HG02981 (cell line): ENCODE measurements around the gene PAWR.
"Not testable (repeated sequence)": the region's sequence is repeated elsewhere in the genome, so short reads cannot be mapped to it uniquely, and the experiment has no call there.

ENCODE experiments used
- ATAC-seq: cut with Tn5 transposase; IDR thresholded peaks from one replicate; pipeline ENCODE4 v1.9.1; 2021; ENCODE audit warnings: mild to moderate bottlenecking, moderate library complexity; ENCODE audit not compliant: unreplicated experiment

The PAWR gene

DNA sequence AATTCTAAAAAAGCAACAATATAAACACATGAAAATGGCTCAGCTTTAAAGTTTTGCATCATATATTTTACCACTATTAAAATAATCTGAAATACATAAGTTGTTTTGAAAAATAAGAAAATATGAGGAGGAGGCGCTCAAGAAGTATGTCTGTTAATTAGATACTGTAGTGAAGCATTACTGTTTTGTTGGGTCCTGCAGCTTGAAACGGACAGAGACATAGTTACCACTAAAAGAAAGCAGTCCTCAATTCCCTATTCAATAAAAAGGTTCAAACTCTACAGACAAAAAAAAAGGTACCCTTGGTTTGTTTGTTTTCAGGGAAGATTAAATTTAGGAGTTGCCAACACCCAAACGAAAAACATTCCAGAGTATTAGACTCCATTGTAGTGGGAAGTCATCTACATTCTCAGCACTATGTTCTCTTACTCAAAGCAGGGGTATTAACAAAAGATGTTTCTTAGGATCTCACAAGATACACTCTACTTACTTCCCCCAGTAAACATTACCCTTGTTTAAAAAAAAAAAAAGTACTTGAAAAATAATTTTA is 3.0 kb downstream of the PAWR start:
- ATAC-seq: no peak

DNA sequence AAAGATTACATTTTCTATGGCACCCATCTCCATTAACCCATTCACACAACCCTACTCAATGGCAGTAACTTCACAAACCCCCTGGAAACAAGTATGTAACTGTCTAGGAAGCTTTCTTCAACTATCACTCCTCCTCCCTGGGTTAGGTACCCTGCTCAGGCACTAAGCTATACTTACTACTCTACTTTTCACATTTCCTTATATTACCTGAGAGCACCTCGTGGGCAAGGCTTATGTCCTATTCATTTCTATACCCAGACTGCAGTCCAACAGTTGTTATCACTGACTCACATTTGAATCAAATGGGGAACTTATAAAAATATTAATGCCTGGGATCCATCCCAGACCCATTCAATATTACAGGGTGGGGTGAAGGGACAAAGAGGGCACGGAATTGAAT is 4.6 kb downstream of the PAWR start:
- no peak for ATAC-seq

DNA sequence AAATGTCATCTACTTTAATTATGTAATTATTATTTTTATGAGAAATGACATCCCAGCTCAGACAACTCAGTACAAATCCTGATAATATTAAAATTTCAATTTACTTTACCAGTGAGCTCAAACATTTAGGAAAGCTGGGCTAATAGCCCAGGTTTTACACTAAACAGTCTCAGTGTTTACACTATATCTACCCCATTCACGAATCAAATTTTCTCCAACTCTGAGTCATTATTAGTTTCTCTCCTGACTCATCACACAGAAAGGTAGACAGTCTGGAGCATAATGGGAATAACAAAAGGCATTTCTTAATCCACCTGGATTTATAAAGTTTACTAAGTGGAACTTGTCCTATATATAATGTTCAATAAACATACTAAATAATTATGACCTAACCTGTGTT is 5.7 kb downstream of the PAWR start:
- ATAC-seq: no peak

DNA sequence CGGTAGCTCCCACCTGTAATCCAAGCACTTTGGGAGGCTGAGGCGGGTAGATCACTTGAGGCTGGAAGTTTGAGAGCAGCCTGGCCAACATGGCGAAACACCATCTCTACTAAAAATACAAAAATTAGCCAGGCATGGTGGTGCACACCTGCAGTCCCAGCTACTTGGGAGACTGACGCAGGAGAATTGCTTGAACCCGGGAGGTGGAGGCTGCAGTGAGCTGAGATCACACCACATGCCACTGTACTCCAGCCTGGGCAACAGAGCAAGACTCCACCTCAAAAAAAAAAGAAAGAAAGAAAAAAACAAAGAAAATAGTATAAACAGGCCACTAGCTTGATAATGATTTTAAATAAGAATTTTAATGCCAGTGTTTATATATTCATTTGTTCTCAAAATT is 6.4 kb downstream of the PAWR start:
- ATAC-seq: not testable (repeated sequence)

GRCh38 chr12:79682593-79682992 is 8.2 kb downstream of the PAWR start:
- no peak for ATAC-seq

- no peak for ATAC-seq
Measured at GRCh38 chr12:79681008-79681590, 9.7 kb downstream of the PAWR start.

DNA sequence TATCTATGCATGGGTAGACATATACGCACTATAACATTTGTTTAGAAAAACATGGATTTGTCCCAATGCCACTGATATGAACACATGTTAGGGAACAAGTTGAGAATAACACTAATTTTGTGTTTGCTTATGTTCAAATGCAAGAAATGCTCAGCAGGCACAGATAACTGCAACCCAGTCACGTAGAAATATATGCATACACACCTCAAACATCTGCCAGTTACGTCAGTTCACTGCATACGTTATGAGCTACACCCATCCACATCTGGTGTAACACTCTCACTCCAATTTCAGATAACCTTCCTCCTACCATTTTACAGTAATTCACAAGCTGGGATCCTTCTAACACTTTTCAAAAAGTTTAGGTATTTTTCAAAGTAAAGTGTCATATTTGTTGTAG is 10.7 kb downstream of the PAWR start:
- ATAC-seq: no peak

DNA sequence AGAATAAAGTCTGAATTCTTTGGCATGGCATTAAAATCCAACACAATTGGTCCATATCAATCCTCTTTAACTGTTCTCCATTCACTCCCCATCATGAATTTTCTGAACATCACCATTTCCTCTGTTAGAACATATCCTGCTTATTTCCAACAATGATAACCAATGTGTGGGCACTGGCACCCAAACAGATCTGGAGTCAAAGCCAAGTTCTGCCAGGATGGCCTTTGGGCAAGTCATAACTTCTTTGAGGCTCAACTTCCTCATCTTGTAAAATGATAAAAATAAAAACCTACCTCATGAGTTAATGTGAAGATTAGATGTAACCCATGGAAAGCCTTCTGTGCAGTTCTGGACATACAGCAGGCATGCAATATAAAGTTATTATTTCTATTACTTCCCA is 12.5 kb downstream of the PAWR start:
- ATAC-seq: no peak

DNA sequence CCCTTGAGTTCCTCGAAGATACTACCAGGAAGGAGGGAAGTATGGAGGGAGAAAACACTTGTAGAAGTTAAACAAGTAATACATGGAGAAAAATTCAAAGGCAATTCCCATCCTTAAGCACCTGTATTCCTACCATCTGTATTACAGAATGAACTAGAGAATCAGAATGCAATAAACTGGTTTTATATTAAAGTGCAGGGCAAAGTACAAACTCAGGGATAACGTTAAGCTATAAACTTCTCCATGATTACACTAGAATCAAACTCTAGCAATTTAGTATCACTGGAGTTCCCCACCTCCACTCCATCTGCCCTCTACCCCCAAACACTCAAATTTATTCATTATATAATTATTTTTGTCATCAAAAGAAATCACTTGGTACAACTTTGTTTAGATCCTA is 13.1 kb downstream of the PAWR start:
- ATAC-seq: no peak

- ATAC-seq: no peak
Measured at GRCh38 chr12:79676579-79676978, 14.2 kb downstream of the PAWR start.

DNA sequence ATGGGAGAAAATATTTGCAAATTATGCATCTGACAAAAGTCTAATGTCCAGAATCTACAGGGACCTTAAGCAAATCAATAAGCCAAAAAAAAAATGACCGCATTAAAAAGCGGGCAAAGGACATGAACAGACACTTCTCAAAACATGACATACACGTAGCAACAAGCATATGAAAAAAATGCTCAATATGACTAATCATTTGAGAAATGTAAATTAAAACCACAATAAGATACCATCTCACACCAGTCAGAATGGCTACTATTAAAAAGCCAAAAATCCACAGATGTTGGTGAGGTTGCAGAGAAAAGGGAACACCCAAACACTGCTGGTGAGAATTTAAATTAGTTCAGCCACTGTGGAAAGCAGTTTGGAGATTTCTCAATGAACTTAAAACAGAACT is 16.1 kb downstream of the PAWR start:
- no peak for ATAC-seq

DNA sequence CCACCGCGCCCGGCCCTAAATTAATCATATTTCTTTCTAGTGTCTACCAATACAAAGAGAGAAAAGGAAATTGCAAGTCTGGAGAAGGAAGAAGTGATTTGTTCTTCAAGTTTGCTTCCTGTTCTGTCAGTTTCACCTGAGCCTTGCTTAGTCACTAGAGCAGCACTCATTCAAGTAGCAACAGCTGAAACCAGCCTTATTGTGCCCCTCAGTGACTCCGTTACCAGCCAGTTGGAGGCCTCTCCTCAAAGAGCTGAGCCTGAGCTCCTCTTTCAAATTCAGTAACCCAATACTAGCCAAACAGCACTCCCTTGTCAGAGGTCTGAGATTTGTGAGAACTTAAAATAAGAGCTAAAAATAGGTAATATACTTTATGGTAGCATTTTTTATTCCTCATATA is 17.4 kb downstream of the PAWR start:
- ATAC-seq: no peak

GRCh38 chr12:79668113-79668512 is 22.7 kb downstream of the PAWR start:
- ATAC-seq: no peak

- ATAC-seq: no peak
Measured at GRCh38 chr12:79665212-79665887, 25.4 kb downstream of the PAWR start.

DNA sequence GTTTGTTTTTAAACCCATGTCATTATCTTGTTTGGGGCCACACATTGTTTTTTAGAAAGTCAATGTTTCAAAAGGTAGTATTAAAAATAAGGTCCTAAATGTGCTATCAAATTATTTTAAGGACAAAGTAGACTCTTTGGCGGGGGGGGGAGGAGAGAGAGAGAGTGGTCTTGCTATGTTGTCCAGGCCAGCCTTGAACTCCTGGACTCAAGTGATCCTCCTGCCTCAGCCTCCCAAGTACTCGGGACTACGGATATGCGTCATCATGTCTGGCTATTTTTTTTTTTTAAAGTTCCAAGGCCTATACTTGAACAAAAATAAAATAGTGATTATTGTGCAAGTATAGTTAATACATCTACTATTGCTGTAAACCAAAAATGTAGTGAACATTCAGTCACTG is 26.2 kb downstream of the PAWR start:
- ATAC-seq: no peak

GRCh38 chr12:79662046-79662811 is 28.5 kb downstream of the PAWR start:
- peak; percentile 50 for ATAC-seq

DNA sequence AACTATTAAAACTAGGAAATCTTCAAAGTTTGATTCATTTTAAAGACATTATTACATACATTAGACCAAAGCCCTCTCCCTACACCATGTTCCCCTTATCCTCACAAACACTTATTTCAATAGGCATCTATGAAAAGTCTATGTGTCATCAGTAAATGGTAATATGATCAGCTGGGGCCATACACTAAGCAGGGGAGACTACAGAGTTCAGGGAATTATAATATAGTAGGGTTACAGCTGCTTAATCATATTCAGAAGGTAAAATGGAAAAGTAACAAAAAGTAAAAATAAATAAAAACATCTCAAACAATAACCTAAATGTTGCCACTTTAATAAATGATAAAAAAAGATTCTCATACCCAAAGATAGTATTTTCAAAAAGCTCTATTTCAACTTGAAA is 29.1 kb downstream of the PAWR start:
- no peak for ATAC-seq

- ATAC-seq: no peak
Measured at GRCh38 chr12:79659961-79660431, 30.8 kb downstream of the PAWR start.

DNA sequence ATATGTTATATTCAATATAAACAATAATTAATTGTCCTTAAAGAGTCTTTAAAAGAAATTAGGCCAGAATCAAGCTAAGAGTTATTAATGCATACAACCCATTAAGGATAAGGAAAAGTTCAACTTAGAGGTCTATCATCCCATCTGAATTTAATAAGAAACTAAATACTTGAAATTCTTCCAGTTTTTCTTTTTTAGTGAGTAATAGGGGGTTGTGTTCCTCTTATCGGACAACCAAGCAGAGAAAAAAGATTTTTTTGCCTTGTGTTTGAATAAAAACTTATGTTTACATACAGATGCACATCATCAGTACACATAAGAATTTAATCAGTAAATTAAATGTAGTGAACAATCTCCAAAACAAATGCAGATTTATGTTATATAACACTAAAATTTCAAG is 32.5 kb downstream of the PAWR start:
- no peak for ATAC-seq

- ATAC-seq: no peak
Measured at GRCh38 chr12:79657136-79657535, 33.6 kb downstream of the PAWR start.

GRCh38 chr12:79655036-79655435 is 35.7 kb downstream of the PAWR start:
- no peak for ATAC-seq

GRCh38 chr12:79652521-79652920 is 38.2 kb downstream of the PAWR start:
- no peak for ATAC-seq
